Measurements from ENCODE around the gene SPTBN1. TPM values are rescaled to one million over a fixed set of nuclear protein-coding genes. Genes with fewer than 3 reads are reported as not detected.

SPTBN1 gene
- total and polyA plus RNA-seq, 2 of the 13 experiments (the other 11 are each of a cell fraction or from before 2014, with no cell fraction given): 123 to 299 TPM

DNA sequence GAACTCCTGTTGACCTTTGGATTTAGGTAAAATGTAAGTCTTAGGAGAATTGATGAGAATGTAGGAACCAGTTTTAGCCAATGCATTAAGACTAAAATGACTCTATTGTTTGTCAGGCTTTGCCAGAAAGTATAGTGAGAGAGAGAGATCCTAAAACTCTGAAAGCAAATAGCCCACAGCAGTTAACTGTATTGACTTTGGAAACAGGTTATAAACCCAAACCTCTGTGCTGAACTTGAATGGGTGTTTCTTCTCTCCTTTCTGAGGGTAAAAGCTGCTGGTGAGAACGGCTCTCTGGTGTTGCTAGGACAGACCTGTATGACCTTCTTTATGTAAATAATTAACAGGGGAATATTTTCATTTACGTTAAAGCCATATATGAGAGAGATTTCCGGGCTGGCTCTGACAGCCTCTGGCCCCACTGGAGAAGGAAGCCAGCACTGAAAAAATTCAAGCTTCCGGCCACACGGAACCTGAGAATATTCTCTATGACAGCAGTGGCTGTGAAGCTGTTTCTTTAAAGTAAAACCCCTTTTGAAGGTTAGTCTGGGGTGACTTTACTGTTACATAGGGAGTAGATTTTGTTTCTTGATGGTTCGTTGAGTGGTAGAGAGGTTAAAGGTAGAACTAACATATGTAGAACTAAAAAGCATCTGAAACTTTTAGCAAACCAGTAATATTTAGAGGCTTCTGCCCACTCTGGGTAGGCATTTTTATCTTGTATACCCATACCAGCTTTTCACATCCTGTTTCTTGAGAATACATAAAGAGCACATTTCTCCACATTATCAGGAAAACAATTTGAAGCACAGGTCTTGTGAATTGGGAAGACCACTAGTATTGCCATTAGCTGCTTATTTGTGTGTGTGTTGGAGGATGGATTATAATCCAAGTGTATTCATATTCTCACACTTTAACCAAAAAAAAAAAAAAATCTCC is 123.8 kb downstream of the SPTBN1 start (continued):
- TF ChIP-seq, protein P1, sequence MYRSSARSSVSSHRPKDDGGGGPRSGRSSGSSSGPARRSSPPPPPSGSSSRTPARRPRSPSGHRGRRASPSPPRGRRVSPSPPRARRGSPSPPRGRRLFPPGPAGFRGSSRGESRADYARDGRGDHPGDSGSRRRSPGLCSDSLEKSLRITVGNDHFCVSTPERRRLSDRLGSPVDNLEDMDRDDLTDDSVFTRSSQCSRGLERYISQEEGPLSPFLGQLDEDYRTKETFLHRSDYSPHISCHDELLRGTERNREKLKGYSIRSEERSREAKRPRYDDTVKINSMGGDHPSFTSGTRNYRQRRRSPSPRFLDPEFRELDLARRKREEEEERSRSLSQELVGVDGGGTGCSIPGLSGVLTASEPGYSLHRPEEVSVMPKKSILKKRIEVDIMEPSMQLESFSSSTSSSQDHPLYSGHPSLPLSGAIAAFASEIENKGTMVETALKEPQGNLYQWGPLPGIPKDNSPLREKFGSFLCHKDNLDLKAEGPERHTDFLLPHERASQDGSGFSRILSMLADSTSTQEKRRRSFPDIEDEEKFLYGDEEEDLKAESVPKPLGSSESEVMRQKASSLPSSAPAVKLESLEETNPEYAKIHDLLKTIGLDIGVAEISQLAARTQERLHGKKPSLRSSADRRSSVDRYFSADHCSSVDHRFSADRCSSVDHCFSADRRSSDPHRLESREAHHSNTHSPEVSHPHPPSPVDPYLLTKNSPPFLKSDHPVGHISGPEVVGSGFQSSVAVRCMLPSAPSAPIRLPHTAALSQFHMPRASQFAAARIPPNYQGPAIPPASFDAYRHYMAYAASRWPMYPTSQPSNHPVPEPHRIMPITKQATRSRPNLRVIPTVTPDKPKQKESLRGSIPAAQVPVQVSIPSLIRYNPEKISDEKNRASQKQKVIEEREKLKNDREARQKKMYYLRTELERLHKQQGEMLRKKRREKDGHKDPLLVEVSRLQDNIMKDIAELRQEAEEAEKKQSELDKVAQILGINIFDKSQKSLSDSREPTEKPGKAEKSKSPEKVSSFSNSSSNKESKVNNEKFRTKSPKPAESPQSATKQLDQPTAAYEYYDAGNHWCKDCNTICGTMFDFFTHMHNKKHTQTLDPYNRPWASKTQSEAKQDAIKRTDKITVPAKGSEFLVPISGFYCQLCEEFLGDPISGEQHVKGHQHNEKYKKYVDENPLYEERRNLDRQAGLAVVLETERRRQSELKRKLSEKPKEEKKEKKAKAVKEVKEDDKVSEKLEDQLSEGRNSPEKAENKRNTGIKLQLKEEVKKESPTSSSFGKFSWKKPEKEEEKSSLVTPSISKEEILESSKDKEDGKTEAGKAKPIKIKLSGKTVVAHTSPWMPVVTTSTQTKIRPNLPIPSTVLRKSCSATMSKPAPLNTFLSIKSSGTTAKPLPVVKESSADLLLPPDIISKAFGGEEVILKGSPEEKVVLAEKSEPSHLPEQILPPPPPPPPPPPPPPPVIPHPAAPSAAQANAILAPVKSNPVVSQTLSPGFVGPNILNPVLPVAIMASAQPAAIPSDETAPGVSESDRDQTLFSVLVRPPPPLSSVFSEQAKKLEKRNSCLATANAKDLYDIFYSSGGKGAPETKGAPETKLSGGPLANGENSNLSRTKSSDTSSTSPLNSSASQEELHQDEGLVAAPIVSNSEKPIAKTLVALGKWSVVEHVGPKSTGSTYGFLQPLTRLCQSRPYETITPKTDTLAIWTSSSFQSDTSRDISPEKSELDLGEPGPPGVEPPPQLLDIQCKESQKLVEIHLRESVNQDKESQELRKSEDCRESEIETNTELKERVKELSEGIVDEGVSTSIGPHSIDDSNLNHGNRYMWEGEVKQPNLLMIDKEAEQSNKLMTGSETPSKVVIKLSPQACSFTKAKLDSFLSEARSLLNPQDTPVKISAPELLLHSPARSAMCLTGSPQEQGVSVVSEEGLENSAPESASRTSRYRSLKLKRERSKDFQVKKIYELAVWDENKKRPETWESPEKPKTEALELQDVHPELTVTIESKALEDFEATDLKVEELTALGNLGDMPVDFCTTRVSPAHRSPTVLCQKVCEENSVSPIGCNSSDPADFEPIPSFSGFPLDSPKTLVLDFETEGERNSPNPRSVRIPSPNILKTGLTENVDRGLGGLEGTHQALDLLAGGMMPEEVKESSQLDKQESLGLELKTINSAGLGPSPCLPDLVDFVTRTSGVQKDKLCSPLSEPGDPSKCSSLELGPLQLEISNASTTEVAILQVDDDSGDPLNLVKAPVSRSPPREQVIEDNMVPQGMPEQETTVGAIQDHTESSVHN (CRISPR knock-in tag; IDR thresholded peaks at IDR 0.05): no peak
- TF ChIP-seq SMAD1 (CRISPR knock-in tag; IDR thresholded peaks at IDR 0.05; ENCODE audit: borderline replicate concordance, low read depth) (no peak), HHEX (CRISPR knock-in tag; IDR thresholded peaks at IDR 0.05) (no peak), KLF16 (CRISPR knock-in tag; IDR thresholded peaks at IDR 0.05) (peak in 1 of 2 experiments; percentile 66; a peak in 1 of 4 replicates), PRMT3 (CRISPR knock-in tag; IDR thresholded peaks at IDR 0.05; ENCODE audit: borderline replicate concordance, low read depth) (no peak), ZNF136 (CRISPR knock-in tag; IDR thresholded peaks at IDR 0.05; ENCODE audit: low read depth) (no peak), CHD4 (IDR thresholded peaks at IDR 0.05; ENCODE audit: borderline replicate concordance, low read length) (no peak), NCOA5 (CRISPR knock-in tag; IDR thresholded peaks at IDR 0.05) (no peak), ZNF451 (CRISPR knock-in tag; IDR thresholded peaks at IDR 0.05) (no peak)
- TF ChIP-seq, protein P2, sequence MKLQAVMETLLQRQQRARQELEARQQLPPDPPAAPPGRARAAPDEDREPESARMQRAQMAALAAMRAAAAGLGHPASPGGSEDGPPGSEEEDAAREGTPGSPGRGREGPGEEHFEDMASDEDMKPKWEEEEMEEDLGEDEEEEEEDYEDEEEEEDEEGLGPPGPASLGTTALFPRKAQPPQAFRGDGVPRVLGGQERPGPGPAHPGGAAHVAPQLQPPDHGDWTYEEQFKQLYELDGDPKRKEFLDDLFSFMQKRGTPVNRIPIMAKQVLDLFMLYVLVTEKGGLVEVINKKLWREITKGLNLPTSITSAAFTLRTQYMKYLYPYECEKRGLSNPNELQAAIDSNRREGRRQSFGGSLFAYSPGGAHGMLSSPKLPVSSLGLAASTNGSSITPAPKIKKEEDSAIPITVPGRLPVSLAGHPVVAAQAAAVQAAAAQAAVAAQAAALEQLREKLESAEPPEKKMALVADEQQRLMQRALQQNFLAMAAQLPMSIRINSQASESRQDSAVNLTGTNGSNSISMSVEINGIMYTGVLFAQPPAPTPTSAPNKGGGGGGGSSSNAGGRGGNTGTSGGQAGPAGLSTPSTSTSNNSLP (IDR thresholded peaks at IDR 0.05; ENCODE audit: low read depth, low read length): peak; percentile 65; the same call in 1 of the 2 replicates
- TF ChIP-seq, protein P3, sequence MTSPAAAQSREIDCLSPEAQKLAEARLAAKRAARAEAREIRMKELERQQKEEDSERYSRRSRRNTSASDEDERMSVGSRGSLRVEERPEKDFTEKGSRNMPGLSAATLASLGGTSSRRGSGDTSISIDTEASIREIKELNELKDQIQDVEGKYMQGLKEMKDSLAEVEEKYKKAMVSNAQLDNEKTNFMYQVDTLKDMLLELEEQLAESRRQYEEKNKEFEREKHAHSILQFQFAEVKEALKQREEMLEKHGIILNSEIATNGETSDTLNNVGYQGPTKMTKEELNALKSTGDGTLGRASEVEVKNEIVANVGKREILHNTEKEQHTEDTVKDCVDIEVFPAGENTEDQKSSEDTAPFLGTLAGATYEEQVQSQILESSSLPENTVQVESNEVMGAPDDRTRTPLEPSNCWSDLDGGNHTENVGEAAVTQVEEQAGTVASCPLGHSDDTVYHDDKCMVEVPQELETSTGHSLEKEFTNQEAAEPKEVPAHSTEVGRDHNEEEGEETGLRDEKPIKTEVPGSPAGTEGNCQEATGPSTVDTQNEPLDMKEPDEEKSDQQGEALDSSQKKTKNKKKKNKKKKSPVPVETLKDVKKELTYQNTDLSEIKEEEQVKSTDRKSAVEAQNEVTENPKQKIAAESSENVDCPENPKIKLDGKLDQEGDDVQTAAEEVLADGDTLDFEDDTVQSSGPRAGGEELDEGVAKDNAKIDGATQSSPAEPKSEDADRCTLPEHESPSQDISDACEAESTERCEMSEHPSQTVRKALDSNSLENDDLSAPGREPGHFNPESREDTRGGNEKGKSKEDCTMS (CRISPR knock-in tag; conservative IDR thresholded peaks at IDR 0.05): no peak
- TF ChIP-seq, protein P4, sequence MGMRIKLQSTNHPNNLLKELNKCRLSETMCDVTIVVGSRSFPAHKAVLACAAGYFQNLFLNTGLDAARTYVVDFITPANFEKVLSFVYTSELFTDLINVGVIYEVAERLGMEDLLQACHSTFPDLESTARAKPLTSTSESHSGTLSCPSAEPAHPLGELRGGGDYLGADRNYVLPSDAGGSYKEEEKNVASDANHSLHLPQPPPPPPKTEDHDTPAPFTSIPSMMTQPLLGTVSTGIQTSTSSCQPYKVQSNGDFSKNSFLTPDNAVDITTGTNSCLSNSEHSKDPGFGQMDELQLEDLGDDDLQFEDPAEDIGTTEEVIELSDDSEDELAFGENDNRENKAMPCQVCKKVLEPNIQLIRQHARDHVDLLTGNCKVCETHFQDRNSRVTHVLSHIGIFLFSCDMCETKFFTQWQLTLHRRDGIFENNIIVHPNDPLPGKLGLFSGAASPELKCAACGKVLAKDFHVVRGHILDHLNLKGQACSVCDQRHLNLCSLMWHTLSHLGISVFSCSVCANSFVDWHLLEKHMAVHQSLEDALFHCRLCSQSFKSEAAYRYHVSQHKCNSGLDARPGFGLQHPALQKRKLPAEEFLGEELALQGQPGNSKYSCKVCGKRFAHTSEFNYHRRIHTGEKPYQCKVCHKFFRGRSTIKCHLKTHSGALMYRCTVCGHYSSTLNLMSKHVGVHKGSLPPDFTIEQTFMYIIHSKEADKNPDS (CRISPR knock-in tag; IDR thresholded peaks at IDR 0.05): peak; percentile 44; the same call in 1 of the 2 replicates
